GM18498 (cell line): ENCODE measurements around the gene HAPSTR1.
"Not testable (repeated sequence)": the region's sequence is repeated elsewhere in the genome, so short reads cannot be mapped to it uniquely, and the experiment has no call there.

ENCODE experiments used
- ATAC-seq: cut with Tn5 transposase; IDR thresholded peaks from one replicate; pipeline ENCODE4 v1.9.1; 2021; ENCODE audit warnings: mild to moderate bottlenecking, moderate library complexity; ENCODE audit not compliant: unreplicated experiment

Gene HAPSTR1

GRCh38 chr16:9090960-9091866 lies at the start of gene HAPSTR1:
HAPSTR1 (plus strand) TSS chr16:9091644; CDS start chr16:9092045, 401 bp downstream.
- ATAC-seq, result peak; percentile 90

- no peak for ATAC-seq
Measured at GRCh38 chr16:9042533-9042932, 48.9 kb upstream of the HAPSTR1 start.

GRCh38 chr16:9042964-9043680 lies 48.3 kb upstream of the HAPSTR1 start:
- ATAC-seq, result no peak

GRCh38 chr16:9045562-9045961 lies 45.9 kb upstream of the HAPSTR1 start:
- ATAC-seq, result not testable (repeated sequence)

GRCh38 chr16:9046667-9047055 lies 44.8 kb upstream of the HAPSTR1 start:
- ATAC-seq, result no peak

- ATAC-seq, result peak; percentile 82
Measured at GRCh38 chr16:9047689-9048301, 43.6 kb upstream of the HAPSTR1 start.

- ATAC-seq, result no peak
Measured at GRCh38 chr16:9048302-9048700, 43.1 kb upstream of the HAPSTR1 start.

- no peak for ATAC-seq
Measured at GRCh38 chr16:9049241-9049640, 42.2 kb upstream of the HAPSTR1 start.

- ATAC-seq, result no peak
Measured at GRCh38 chr16:9050102-9050830, 41.2 kb upstream of the HAPSTR1 start.

- ATAC-seq, result no peak
Measured at GRCh38 chr16:9053006-9053601, 38.3 kb upstream of the HAPSTR1 start.

GRCh38 chr16:9054460-9054859 lies 37.0 kb upstream of the HAPSTR1 start:
- no peak for ATAC-seq

- ATAC-seq, result no peak
Measured at GRCh38 chr16:9055115-9055514, 36.3 kb upstream of the HAPSTR1 start.

- no peak for ATAC-seq
Measured at GRCh38 chr16:9055661-9056060, 35.8 kb upstream of the HAPSTR1 start.

GRCh38 chr16:9056061-9056460 lies 35.4 kb upstream of the HAPSTR1 start:
- ATAC-seq, result no peak

GRCh38 chr16:9058211-9058610 lies 33.2 kb upstream of the HAPSTR1 start:
- ATAC-seq, result no peak

- no peak for ATAC-seq
Measured at GRCh38 chr16:9060225-9060624, 31.2 kb upstream of the HAPSTR1 start.

GRCh38 chr16:9061358-9061813 lies 30.1 kb upstream of the HAPSTR1 start:
- no peak for ATAC-seq

GRCh38 chr16:9062301-9062700 lies 29.1 kb upstream of the HAPSTR1 start:
- no peak for ATAC-seq

GRCh38 chr16:9065077-9065476 lies 26.4 kb upstream of the HAPSTR1 start:
- no peak for ATAC-seq

- ATAC-seq, result no peak
Measured at GRCh38 chr16:9068886-9069285, 22.6 kb upstream of the HAPSTR1 start.
